ENCODE data around the gene TRIO.

- TF ChIP-seq CTCF (IDR thresholded peaks at IDR 0.05; ENCODE audit: poor library complexity): no peak
- TF ChIP-seq EZH2 (IDR thresholded peaks at IDR 0.05; ENCODE audit: borderline replicate concordance): no peak
- TF ChIP-seq EZH2phosphoT487 (IDR thresholded peaks at IDR 0.05; ENCODE audit: low read depth, severe bottlenecking, unreplicated experiment): no peak
Observed at GRCh38 chr5:14168144-14168792, 25.1 kb downstream of the TRIO start.
